Neural cell (in vitro differentiated cells): Measurements from ENCODE around the gene GRXCR1.

Source experiments
- EP300 ChIP-seq: fragments of 450-650 bp; conservative IDR thresholded peaks from 2 replicates; pipeline ENCODE4 v1.6.1; 2014; ENCODE audit warnings: antibody characterized with exemption, mild to moderate bottlenecking, moderate library complexity; ENCODE audit not compliant: poor library complexity, severe bottlenecking
- EZH2 ChIP-seq: fragments of 200-600, 300-800 bp; shearing (Covaris generic), sonication (generic); IDR thresholded peaks from 2 replicates; pipeline ENCODE4 v1.6.1; 2014; ENCODE audit warnings: antibody characterized with exemption, low read length, borderline replicate concordance, mild to moderate bottlenecking; ENCODE audit not compliant: insufficient read depth, poor library complexity, severe bottlenecking
- TAF1 ChIP-seq: IDR thresholded peaks from 2 replicates; pipeline ENCODE4 v1.6.1; 2012; ENCODE audit warnings: low read depth
- TF ChIP-seq, protein P1 (sequence below): fragments of 450-650 bp; IDR thresholded peaks from 2 replicates; pipeline ENCODE4 v1.5.1; 2014; ENCODE audit warnings: antibody characterized with exemption, mild to moderate bottlenecking, moderate library complexity; ENCODE audit not compliant: poor library complexity, severe bottlenecking

DNA sequence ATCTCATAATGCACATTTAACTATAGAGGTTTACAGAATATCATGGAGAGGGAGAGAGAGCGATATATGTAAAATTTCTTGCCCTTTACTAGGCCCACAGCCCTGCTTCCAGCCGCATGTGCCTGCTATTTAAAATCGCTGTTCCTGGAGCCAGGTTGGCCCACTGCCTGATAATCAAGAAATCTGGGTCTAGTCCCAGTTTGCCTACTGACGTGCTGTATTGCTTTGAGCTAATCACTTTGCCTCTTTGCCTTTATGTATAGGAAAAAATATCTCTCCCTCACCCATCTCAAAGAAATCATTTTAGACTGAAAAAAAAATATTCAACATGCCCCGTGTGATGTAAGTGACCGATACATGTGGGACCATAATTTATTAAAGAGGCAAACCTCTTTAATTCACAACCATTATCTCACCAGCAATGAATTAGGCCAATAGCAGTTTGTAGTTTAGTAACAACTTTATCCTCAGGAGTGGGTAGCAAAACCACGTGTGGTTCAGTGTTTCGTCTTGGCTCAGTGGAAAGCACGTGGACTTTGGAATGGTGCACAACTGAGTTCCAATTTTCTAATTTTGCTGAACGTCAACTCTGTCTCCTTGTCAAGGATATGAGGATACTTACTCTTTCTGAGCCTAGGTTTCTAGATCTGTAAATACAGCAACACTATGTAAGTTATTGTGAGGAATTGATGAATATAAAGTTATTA, 62.6 kb downstream of the GRXCR1 start:
- TF ChIP-seq, protein P1, sequence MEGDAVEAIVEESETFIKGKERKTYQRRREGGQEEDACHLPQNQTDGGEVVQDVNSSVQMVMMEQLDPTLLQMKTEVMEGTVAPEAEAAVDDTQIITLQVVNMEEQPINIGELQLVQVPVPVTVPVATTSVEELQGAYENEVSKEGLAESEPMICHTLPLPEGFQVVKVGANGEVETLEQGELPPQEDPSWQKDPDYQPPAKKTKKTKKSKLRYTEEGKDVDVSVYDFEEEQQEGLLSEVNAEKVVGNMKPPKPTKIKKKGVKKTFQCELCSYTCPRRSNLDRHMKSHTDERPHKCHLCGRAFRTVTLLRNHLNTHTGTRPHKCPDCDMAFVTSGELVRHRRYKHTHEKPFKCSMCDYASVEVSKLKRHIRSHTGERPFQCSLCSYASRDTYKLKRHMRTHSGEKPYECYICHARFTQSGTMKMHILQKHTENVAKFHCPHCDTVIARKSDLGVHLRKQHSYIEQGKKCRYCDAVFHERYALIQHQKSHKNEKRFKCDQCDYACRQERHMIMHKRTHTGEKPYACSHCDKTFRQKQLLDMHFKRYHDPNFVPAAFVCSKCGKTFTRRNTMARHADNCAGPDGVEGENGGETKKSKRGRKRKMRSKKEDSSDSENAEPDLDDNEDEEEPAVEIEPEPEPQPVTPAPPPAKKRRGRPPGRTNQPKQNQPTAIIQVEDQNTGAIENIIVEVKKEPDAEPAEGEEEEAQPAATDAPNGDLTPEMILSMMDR, result no peak
- TF ChIP-seq EZH2, result no peak
- TF ChIP-seq EP300, result no peak
- TF ChIP-seq TAF1, result no peak
